H9 (cell line): ENCODE measurements around the gene LRRN4. TPM values are rescaled to one million over a fixed set of nuclear protein-coding genes. Genes with fewer than 3 reads are reported as not detected.

Experiments
- DNase-seq: peaks from one replicate; pipeline ENCODE4 v3.0.0-alpha.2; 2017
- H2AFZ ChIP-seq: one replicate; pipeline ENCODE4 v1.6.1; 2013; ENCODE audit warnings: mild to moderate bottlenecking, low read length, control low read depth, moderate library complexity
- H2AK5ac ChIP-seq: 2 replicates; pipeline ENCODE4 v1.6.1; 2013; ENCODE audit warnings: low read length, control low read depth, mixed read lengths; ENCODE audit not compliant: insufficient read length
- H2BK120ac ChIP-seq: one replicate; pipeline ENCODE4 v1.6.1; 2013; ENCODE audit warnings: low read depth, mild to moderate bottlenecking, low read length, control low read depth, inconsistent platforms; ENCODE audit not compliant: poor library complexity, severe bottlenecking
- H2BK12ac ChIP-seq: 2 replicates; pipeline ENCODE4 v1.6.1; 2013; ENCODE audit warnings: low read length, control low read depth, mixed read lengths, low read depth; ENCODE audit not compliant: insufficient read length
- H2BK15ac ChIP-seq: 2 replicates; pipeline ENCODE4 v1.6.1; 2013; ENCODE audit warnings: low read depth, low read length, control low read depth
- H2BK20ac ChIP-seq: one replicate; pipeline ENCODE4 v1.6.1; 2013; ENCODE audit warnings: low read depth, mild to moderate bottlenecking, low read length, control low read depth, inconsistent platforms; ENCODE audit not compliant: poor library complexity, severe bottlenecking
- H2BK5ac ChIP-seq: 2 replicates; pipeline ENCODE4 v1.6.1; 2013; ENCODE audit warnings: low read length, control low read depth, mixed read lengths; ENCODE audit not compliant: insufficient read length
- H3K14ac ChIP-seq: 2 replicates; pipeline ENCODE4 v1.6.1; 2013; ENCODE audit warnings: low read length, control low read depth; ENCODE audit not compliant: insufficient read depth
- H3K18ac ChIP-seq: 2 replicates; pipeline ENCODE4 v1.6.1; 2013; ENCODE audit warnings: low read depth, mild to moderate bottlenecking, mixed read lengths, low read length, control low read depth; ENCODE audit not compliant: insufficient read length
- H3K23ac ChIP-seq: 2 replicates; pipeline ENCODE4 v1.6.1; 2013; ENCODE audit warnings: low read length, control low read depth, mixed read lengths, low read depth; ENCODE audit not compliant: insufficient read length
- H3K23me2 ChIP-seq: 2 replicates; pipeline ENCODE4 v1.6.1; 2013; ENCODE audit warnings: low read depth, mild to moderate bottlenecking, mixed read lengths, low read length, control low read depth; ENCODE audit not compliant: insufficient read length, poor library complexity, severe bottlenecking
- H3K27ac ChIP-seq: 2 replicates; pipeline ENCODE4 v1.5.1; 2013; ENCODE audit warnings: low read length, control low read depth, mixed read lengths, low read depth; ENCODE audit not compliant: insufficient read length
- H3K27me3 ChIP-seq: 2 replicates; pipeline ENCODE4 v1.6.1; 2013; ENCODE audit warnings: low read length, control low read depth, inconsistent platforms; ENCODE audit not compliant: insufficient read depth
- H3K4ac ChIP-seq: 2 replicates; pipeline ENCODE4 v1.6.1; 2013; ENCODE audit warnings: low read depth, mild to moderate bottlenecking, control low read depth, inconsistent platforms, low read length, moderate library complexity
- H3K4me1 ChIP-seq: 2 replicates; pipeline ENCODE4 v1.6.1; 2013; ENCODE audit warnings: low read length, control low read depth, inconsistent platforms; ENCODE audit not compliant: insufficient read depth
- H3K4me2 ChIP-seq: 2 replicates; pipeline ENCODE4 v1.6.1; 2013; ENCODE audit warnings: low read length, control low read depth, mixed read lengths; ENCODE audit not compliant: insufficient read length, insufficient read depth
- H3K56ac ChIP-seq: 2 replicates; pipeline ENCODE4 v1.6.1; 2013; ENCODE audit warnings: low read depth, mild to moderate bottlenecking, mixed read lengths, low read length, control low read depth; ENCODE audit not compliant: insufficient read length
- H3K79me1 ChIP-seq: 2 replicates; pipeline ENCODE4 v1.6.1; 2013; ENCODE audit warnings: low read depth, mild to moderate bottlenecking, moderate library complexity, low read length, control low read depth, inconsistent platforms; ENCODE audit not compliant: insufficient read depth, poor library complexity, severe bottlenecking
- H3K79me2 ChIP-seq: 2 replicates; pipeline ENCODE4 v1.6.1; 2013; ENCODE audit warnings: low read length, control low read depth, inconsistent platforms; ENCODE audit not compliant: insufficient read depth
- H3K9ac ChIP-seq: 2 replicates; pipeline ENCODE4 v1.6.1; 2013; ENCODE audit warnings: low read length, control low read depth, mixed read lengths; ENCODE audit not compliant: insufficient read length; ENCODE audit errors: extremely low read depth
- H3K9me3 ChIP-seq: one replicate; pipeline ENCODE4 v1.6.1; 2013; ENCODE audit warnings: low read depth, low read length, inconsistent platforms; ENCODE audit not compliant: control insufficient read depth
- H3T11ph ChIP-seq: one replicate; pipeline ENCODE4 v1.6.1; 2013; ENCODE audit warnings: mild to moderate bottlenecking, low read length, control low read depth, inconsistent platforms
- H4K20me1 ChIP-seq: one replicate; pipeline ENCODE4 v1.6.1; 2013; ENCODE audit not compliant: control insufficient read depth, insufficient read length, insufficient read depth
- H4K5ac ChIP-seq: 2 replicates; pipeline ENCODE4 v1.6.1; 2013; ENCODE audit warnings: low read depth, mild to moderate bottlenecking, mixed read lengths, low read length, control low read depth; ENCODE audit not compliant: insufficient read length
- H4K8ac ChIP-seq: replicated peaks from 2 replicates; pipeline ENCODE4 v1.6.1; 2013; ENCODE audit warnings: low read length, control low read depth, mixed read lengths, low read depth; ENCODE audit not compliant: insufficient read length
- H4K91ac ChIP-seq: 2 replicates; pipeline ENCODE4 v1.6.1; 2013; ENCODE audit warnings: low read depth, mild to moderate bottlenecking, moderate library complexity, mixed read lengths, low read length, control low read depth; ENCODE audit not compliant: insufficient read length
- H3K27ac Mint-ChIP-seq, 3 experiments: 2 replicates in 2 of 3; 3 replicates in 1 of 3; pipeline ENCODE4 v1.8.0; 2020 to 2021; ENCODE audit warnings: mixed read lengths in 3 of 3, mild to moderate bottlenecking in 1 of 3, moderate library complexity in 1 of 3
- H3K27me3 Mint-ChIP-seq: 2 replicates; pipeline ENCODE4 v1.8.0; 2021; ENCODE audit warnings: low read depth, mild to moderate bottlenecking, moderate library complexity, mixed read lengths
- H3K36me3 Mint-ChIP-seq, 3 experiments: 2 replicates in 2 of 3; 3 replicates in 1 of 3; pipeline ENCODE4 v1.8.0; 2020 to 2021; ENCODE audit warnings: low read depth in 3 of 3, mixed read lengths in 3 of 3; ENCODE audit not compliant: insufficient read depth in 1 of 3
- H3K4me1 Mint-ChIP-seq, 2 experiments: 2 replicates each; pipeline ENCODE4 v1.8.0; 2020; ENCODE audit warnings: mixed read lengths in 2 of 2
- H3K4me3 Mint-ChIP-seq, 2 experiments: 2 replicates in 1 of 2; 3 replicates in 1 of 2; pipeline ENCODE4 v1.8.0; 2020 to 2021; ENCODE audit warnings: mild to moderate bottlenecking in 2 of 2, mixed read lengths in 2 of 2, moderate library complexity in 1 of 2
- H3K9me3 Mint-ChIP-seq, 2 experiments: 2 replicates in 1 of 2; 3 replicates in 1 of 2; pipeline ENCODE4 v1.8.0; 2020; ENCODE audit warnings: mild to moderate bottlenecking in 2 of 2, mixed read lengths in 2 of 2, moderate library complexity in 1 of 2
- CTCF ChIP-seq: fragments of 200-600 bp; sonication (generic); conservative IDR thresholded peaks from 3 replicates; pipeline ENCODE4 v1.8.0; 2021; ENCODE audit warnings: antibody characterized with exemption, mild to moderate bottlenecking
- WGBS: extraction: QIAGEN DNeasy Blood & Tissue Kit; methylation state at CpG from one replicate; pipeline ENCODE4 v1.1.7; 2013; ENCODE audit warnings: missing lambda C conversion rate, low lambda C conversion rate, mixed read lengths; ENCODE audit not compliant: insufficient read length; ENCODE audit errors: extremely low coverage; 5-methylcytosine and 5-hydroxymethylcytosine counted together
- total RNA-seq: library from RNA; stranded (reverse); gene quantifications from 2 replicates; pipeline ENCODE4 v1.2.1, GENCODE V29; 2021

The LRRN4 gene
- total RNA-seq, 1 experiment from 2014 or later: 0.22 TPM

GRCh38 chr20:6040958-6041807, 12.7 kb downstream of the LRRN4 start:
- Histone ChIP-seq H4K5ac (no peak overlapping the region), H2BK120ac (no peak overlapping the region), H3K23me2 (no peaks in the 10 kb centered on the region), H3K27ac (no peak overlapping the region), H3K4me2 (no peak overlapping the region), H3K56ac (no peak overlapping the region), H3K23ac (no peak overlapping the region), H3K18ac (no peak overlapping the region), H3K27me3 (no peaks in the 10 kb centered on the region), H2BK5ac (no peak overlapping the region), H3T11ph (no peak overlapping the region), H3K9me3 (no peaks in the 10 kb centered on the region), H4K20me1 (no peaks in the 10 kb centered on the region), H2AFZ (no peak overlapping the region), H2BK20ac (no peak overlapping the region), H3K14ac (no peak overlapping the region), H3K4ac (no peak overlapping the region), H2AK5ac (no peak overlapping the region), H4K91ac (no peak overlapping the region), H2BK12ac (no peak overlapping the region), H3K4me1 (no peaks in the 10 kb centered on the region), H3K79me2 (no peaks in the 10 kb centered on the region), H4K8ac (no peak overlapping the region), H2BK15ac (no peak overlapping the region), H3K79me1 (no peaks in the 10 kb centered on the region), H3K9ac (no peak overlapping the region)
- H3K4me3 Mint-ChIP-seq: no peak overlapping the region
- H3K4me1 Mint-ChIP-seq: peaks cover 12 to 14% of the 10 kb centered on the region in 2 experiments
- no peak for TF ChIP-seq CTCF
- H3K27ac Mint-ChIP-seq: no peak overlapping the region
- H3K9me3 Mint-ChIP-seq: no peaks in the 10 kb centered on the region
- WGBS: no CpG with 5 or more reads among the region's 67 CpGs
- H3K36me3 Mint-ChIP-seq: peaks cover 4 to 41% (median 27%) of the 10 kb centered on the region in 3 experiments
- DNase-seq: peak; percentile 50
- no peaks in the 10 kb centered on the region; the same call in 1 of the 2 replicates for H3K27me3 Mint-ChIP-seq
